Mucosa of descending colon (tissue), 3 donors: ENCODE measurements around the gene NCBP2L. TPM values are rescaled to one million over a fixed set of nuclear protein-coding genes. Genes with fewer than 3 reads are reported as not detected.
A peak's percentile ranks its signal among the peaks of the same experiment; 100 is the strongest.

Experiments
- ATAC-seq: fragments of 200-7000 bp; cut with Tn5 transposase; one replicate; pipeline ENCODE4 v1.9.1; 2020; ENCODE audit warnings: mild to moderate bottlenecking, moderate library complexity
- DNase-seq, 3 donors: peaks; one replicate each; pipeline ENCODE4 v3.0.0-alpha.2; 2020
- H3K36me3 ChIP-seq: fragments of 200-600 bp; one replicate; pipeline ENCODE4 v1.8.0; 2021; ENCODE audit warnings: low read depth, mild to moderate bottlenecking
- H3K4me1 ChIP-seq: fragments of 200-600 bp; one replicate; pipeline ENCODE4 v1.8.0; 2021; ENCODE audit warnings: low read depth, mild to moderate bottlenecking
- H3K4me3 ChIP-seq: fragments of 200-600 bp; one replicate; pipeline ENCODE4 v1.8.0; 2021; ENCODE audit warnings: mild to moderate bottlenecking
- H3K9me3 ChIP-seq: fragments of 200-600 bp; one replicate; pipeline ENCODE4 v1.8.0; 2021; ENCODE audit warnings: mild to moderate bottlenecking
- intact Hi-C, 2 donors: fragments of 100-400 bp; cut with DNase I in 1 of 2; cut with micrococcal nuclease in 1 of 2; formaldehyde crosslinking; loops; one replicate each; pipeline versions ENCODE4 v1.11.0 to v1.11.1; 2022; cut with DNase I, micrococcal nuclease
- total RNA-seq, 3 donors: library from RNA; stranded (reverse); fragmentation: NEBNext Ultra II Directional in 2 of 3; extraction: Animal tissue kit (Norgen Biotek cat#: 25700) in 2 of 3; gene quantifications; one replicate each; pipeline versions ENCODE4 v1.2.1 to v1.2.4, GENCODE V29; 2021 to 2023
- TF ChIP-seq, protein P1 (sequence below): fragments of 200-600 bp; IDR thresholded peaks from one replicate; pipeline ENCODE4 v1.8.0; 2022; ENCODE audit warnings: antibody characterized with exemption, mild to moderate bottlenecking
- donor health status: DM: no; HTN: no; CAD: no; lungs with moderate emphysema.
- donor health status: DM: no; HTN: no; CAD: no.
- donor health status: DM: no; HTN: yes; CAD: no.

NCBP2L gene
- total RNA-seq, 3 donors from 2014 or later, result not detected

DNA sequence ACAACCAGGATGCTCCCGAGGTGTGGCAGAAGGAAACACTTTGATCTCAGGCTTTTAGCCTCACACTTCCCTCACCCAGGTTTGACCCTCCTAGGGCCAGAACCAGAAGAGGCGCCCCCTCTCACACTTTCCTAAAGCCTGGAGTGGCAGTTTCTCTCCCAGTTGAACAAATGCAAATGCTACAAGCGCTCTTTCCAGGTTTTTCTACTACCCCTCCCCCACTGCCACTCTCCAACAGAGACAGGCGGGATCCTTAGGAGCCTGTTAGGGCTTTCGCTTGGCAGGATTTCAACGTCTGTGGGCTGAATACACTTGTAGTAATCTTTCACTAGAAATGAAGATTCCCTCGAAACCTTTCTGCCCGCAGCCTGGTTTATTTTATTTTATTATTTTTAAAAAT, 4.3 kb upstream of the NCBP2L start:
- no peaks in the 10 kb centered on the region for H3K4me1 ChIP-seq
- H3K36me3 ChIP-seq, result no peaks in the 10 kb centered on the region
- intact Hi-C loops, result no loop called here
- H3K9me3 ChIP-seq, result no peaks in the 10 kb centered on the region
- TF ChIP-seq, protein P1, sequence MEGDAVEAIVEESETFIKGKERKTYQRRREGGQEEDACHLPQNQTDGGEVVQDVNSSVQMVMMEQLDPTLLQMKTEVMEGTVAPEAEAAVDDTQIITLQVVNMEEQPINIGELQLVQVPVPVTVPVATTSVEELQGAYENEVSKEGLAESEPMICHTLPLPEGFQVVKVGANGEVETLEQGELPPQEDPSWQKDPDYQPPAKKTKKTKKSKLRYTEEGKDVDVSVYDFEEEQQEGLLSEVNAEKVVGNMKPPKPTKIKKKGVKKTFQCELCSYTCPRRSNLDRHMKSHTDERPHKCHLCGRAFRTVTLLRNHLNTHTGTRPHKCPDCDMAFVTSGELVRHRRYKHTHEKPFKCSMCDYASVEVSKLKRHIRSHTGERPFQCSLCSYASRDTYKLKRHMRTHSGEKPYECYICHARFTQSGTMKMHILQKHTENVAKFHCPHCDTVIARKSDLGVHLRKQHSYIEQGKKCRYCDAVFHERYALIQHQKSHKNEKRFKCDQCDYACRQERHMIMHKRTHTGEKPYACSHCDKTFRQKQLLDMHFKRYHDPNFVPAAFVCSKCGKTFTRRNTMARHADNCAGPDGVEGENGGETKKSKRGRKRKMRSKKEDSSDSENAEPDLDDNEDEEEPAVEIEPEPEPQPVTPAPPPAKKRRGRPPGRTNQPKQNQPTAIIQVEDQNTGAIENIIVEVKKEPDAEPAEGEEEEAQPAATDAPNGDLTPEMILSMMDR, result no peak
- DNase-seq (no peak), ATAC-seq (no peak)
- no peak overlapping the region for H3K4me3 ChIP-seq

DNA sequence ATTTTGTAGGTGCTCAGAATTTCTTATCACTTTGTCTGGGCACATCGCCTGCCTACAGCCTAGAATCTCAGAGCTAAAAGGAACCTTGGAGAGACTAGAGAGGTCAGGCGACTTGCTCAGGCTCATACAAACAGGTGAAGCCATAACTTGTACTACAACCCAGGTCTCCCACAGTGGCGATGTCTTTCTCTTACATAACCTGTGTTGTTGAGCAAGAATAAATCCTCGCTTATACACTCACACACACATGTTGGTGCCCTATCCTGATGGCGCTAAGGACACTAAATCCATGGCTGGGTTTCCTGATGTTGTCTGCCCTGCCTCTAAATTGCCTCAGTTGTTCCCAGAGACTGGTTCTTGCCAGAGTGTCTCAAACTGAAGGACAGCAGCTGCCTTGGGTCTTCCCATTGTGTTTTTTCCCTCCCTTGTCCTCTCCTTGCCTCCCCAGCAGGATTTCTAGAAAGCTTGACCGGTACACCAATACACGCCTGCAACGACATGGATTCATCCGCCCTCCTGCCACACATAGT, 3.6 kb upstream of the NCBP2L start:
- no peaks in the 10 kb centered on the region for H3K36me3 ChIP-seq
- TF ChIP-seq, protein P1, result no peak
- ATAC-seq (no peak), DNase-seq (no peak)
- no peaks in the 10 kb centered on the region for H3K9me3 ChIP-seq
- H3K4me3 ChIP-seq, result no peak overlapping the region
- intact Hi-C loops, result no loop called here
- no peaks in the 10 kb centered on the region for H3K4me1 ChIP-seq

DNA sequence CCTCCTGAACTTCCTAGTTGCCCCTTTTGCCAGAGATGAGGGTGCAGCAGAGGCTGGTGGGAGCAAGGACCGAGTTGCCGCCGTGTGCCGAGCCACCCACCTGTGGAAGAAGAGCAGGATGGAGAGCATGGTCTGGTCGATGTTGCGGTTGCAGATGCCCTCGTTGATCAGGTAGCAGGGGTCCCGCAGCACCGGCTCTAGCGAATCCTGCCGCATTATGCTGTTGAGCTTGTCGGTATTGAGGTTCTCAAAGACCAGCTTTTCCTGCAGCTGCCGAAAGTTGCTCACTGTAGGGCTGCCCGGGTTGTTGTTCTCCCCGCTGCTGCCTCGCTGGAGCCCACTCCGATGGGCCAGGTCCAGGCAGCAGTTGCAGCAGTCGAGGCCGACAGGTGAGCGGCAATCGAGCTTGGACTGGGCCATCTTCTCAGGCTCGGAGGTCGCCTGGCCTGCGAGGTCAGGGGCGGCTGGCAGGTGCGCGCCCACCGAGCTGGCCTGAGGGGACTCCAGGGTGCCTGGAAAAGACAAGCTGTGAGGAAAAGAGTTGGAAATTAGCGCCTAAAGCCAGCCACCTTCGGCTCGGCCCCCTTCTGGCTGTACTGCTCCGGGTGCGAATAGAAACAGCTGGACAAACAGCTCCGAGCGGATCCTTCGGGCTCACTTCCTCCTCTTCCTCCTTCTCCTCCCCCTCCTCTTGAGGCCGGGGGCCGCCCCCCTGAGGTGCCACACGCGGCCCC, 2.4 kb upstream of the NCBP2L start:
- intact Hi-C loops, result loop anchor here (5.0 kb wide), 1 partner anchor 118 kb away; no protein-coding TSS in a partner anchor
- Histone ChIP-seq H3K4me3 (no peak overlapping the region), H3K4me1 (no peaks in the 10 kb centered on the region), H3K36me3 (no peaks in the 10 kb centered on the region), H3K9me3 (no peaks in the 10 kb centered on the region)
- TF ChIP-seq, protein P1, result no peak
- ATAC-seq (peak; percentile 19), DNase-seq (peak in 2 of 3 donors; percentile 9 to 40)

DNA sequence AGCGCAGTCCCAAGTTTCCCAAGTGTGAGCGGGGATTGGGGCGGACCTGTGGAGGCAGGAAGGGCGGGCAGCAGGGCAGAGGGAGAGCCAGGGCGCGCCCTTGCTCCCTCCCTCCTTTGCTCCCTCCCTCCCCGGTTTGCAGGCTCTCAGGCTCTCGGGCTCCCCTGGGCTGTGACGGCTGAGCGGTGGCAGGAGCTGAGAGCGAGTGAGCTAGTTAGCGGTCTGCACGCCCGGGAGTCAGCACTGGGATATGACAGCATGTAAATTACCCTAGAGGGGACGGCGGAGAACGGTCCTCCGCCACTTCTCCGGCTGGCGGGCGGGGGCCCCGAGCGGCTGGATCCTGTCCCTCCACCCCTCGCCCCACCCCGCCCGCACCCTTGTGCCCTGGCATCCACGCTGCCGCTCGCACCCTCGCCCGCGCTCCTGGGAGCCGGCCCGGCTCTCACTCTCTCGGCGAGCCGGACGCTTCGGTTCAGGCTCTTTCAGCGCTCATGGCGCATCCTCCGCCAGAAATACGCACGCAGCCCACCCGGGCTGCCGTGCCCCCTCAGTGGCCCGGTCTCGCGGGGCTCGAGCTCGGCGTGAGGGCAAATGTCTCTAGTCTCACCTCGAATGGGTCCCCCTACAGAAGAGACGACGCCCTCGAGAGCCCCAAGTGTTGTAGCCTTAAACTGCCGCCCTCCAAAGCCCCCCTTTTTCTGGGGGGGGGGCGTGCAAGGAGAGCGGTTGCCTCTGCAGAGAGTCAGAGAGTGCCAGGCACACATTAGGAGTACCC, 1.6 kb upstream of the NCBP2L start, which contains the start of gene TSC22D3:
Gene TSC22D3, minus strand, starts transcription at position 54 of the 778 bp plus-strand sequence. CDS start 368 bp downstream, outside the sequence.
- ATAC-seq (peak; percentile 93), DNase-seq (peak; percentile 61 to 86 (median 79))
- H3K9me3 ChIP-seq, result no peaks in the 10 kb centered on the region
- no peak within 1 kb of the TSS for H3K4me3 ChIP-seq
- TF ChIP-seq, protein P1, result no peak
- H3K36me3 ChIP-seq, result no peaks in the 10 kb centered on the region
- H3K4me1 ChIP-seq, result no peaks in the 10 kb centered on the region
- intact Hi-C loops, result loop anchor here (5.0 kb wide), 1 partner anchor 119 kb away; no protein-coding TSS in a partner anchor

DNA sequence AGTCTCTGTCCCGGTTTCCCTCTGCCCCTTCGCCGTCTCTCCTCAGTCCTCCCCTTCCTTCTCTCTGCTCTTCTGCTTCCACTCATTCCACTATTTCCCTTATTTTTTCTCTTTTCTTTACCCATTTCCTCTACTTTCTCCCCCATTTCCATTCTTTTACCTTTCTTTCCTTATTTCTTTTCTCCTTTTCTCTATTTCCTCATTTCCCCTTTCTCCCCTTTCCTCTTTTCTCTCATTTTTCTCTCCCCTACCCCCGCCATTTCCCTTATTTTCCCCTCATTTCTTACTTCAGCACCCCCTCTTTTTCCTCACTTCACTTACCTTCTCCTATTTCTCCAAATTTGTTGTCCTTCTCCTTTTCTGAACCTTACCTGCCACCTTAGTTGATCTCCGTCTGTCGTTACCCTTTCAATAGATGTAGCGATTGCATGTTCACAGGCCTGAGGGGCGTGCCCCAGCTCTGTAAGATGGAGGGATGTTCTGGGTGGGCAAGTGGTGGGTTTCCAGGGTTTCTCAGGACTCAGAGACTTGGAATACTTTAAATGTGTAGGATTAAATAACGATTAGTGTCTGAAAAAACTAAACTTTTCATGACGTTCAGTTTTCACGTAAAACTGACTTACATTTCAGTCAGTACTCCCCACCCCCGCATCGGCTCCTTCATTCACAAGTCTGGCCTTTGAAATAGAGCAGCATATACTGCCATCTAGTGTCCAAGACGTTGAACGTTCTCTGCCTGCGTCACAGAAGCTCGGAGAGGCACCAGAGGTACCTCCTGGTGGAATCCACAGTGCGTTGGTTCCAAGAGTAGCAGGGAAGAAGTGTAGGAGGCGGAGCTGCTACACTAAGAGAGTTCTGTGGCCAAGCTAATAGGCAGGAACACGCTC, 641 bp upstream of the NCBP2L start:
- no peak overlapping the region for H3K4me3 ChIP-seq
- DNase-seq (peak; percentile 61 to 82 (median 69)), ATAC-seq (peak; percentile 80)
- no peaks in the 10 kb centered on the region for H3K4me1 ChIP-seq
- no peaks in the 10 kb centered on the region for H3K36me3 ChIP-seq
- intact Hi-C loops, result loop anchor here (5.0 kb wide), 1 partner anchor 120 kb away; no protein-coding TSS in a partner anchor
- no peaks in the 10 kb centered on the region for H3K9me3 ChIP-seq
- TF ChIP-seq, protein P1, result peak; percentile 31
